ENCODE results near the gene MAP3K9. TPM values are rescaled to one million over a fixed set of nuclear protein-coding genes. Genes with fewer than 3 reads are reported as not detected.

The MAP3K9 gene
- total and polyA plus RNA-seq, 10 of the 15 experiments (the other 5 are each of a cell fraction or from before 2014, with no cell fraction given) = 0.48 to 7.9 (median 2.9) TPM

GRCh38 chr14:70755655-70756054, 53.7 kb downstream of the MAP3K9 start:
- ChIA-PET CTCF (interaction anchor here (0.8 kb wide), 1 partner anchor 9 kb away, joined by 3 read pairs; no protein-coding TSS in a partner anchor), POLR2A (no interaction called here), SMC1A (ENCODE audit: uncharacterized antibody, unreplicated experiment) (interaction anchor here (3.3 kb wide), 1 partner anchor 12 kb away, joined by 14 read pairs; no protein-coding TSS in a partner anchor), RAD21 (ENCODE audit: unreplicated experiment) (no interaction called here)
- no TSS peak for BruUV-seq (replicated peaks)
- no peaks in the 10 kb centered on the region for H3K27me3 ChIP-seq (replicated peaks in 1 of 2; ENCODE audit: control insufficient read depth in 2 of 2, insufficient read depth in 2 of 2, low read length in 1 of 2)
- FAIRE-seq = no peak
- no peaks in the 10 kb centered on the region for H3K79me2 ChIP-seq (ENCODE audit: control insufficient read depth, insufficient read depth, low read length)
- no peak for TF ChIP-seq NKRF (conservative IDR thresholded peaks at IDR 0.05)
- no peak for TF ChIP-seq ATF2 (IDR thresholded peaks at IDR 0.05; ENCODE audit: low read length)
- TF ChIP-seq SRF (IDR thresholded peaks at IDR 0.05; ENCODE audit: low read depth in 2 of 2, low read length in 2 of 2) = no peak
- TF ChIP-seq, protein P1, sequence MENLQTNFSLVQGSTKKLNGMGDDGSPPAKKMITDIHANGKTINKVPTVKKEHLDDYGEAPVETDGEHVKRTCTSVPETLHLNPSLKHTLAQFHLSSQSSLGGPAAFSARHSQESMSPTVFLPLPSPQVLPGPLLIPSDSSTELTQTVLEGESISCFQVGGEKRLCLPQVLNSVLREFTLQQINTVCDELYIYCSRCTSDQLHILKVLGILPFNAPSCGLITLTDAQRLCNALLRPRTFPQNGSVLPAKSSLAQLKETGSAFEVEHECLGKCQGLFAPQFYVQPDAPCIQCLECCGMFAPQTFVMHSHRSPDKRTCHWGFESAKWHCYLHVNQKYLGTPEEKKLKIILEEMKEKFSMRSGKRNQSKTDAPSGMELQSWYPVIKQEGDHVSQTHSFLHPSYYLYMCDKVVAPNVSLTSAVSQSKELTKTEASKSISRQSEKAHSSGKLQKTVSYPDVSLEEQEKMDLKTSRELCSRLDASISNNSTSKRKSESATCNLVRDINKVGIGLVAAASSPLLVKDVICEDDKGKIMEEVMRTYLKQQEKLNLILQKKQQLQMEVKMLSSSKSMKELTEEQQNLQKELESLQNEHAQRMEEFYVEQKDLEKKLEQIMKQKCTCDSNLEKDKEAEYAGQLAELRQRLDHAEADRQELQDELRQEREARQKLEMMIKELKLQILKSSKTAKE (IDR thresholded peaks at IDR 0.05; ENCODE audit: low read depth, poor library complexity, severe bottlenecking) = no peak
- TF ChIP-seq BMI1 (IDR thresholded peaks at IDR 0.05; ENCODE audit: borderline replicate concordance) = no peak
- TF ChIP-seq ZNF24 (IDR thresholded peaks at IDR 0.05) = no peak
- no peaks in the 10 kb centered on the region for H3K9me3 ChIP-seq (replicated peaks; ENCODE audit: control insufficient read depth, insufficient read depth, low read length)
- no peak overlapping the region for H3K4me2 ChIP-seq (ENCODE audit: control insufficient read depth, insufficient read depth)
- no peak overlapping the region for H2AFZ ChIP-seq (ENCODE audit: control insufficient read depth, low read depth, low read length)
- H4K20me1 ChIP-seq (ENCODE audit: control insufficient read depth, insufficient read depth) = no peaks in the 10 kb centered on the region
- no peak overlapping the region for H3K27ac ChIP-seq (ENCODE audit: control insufficient read depth, insufficient read depth)
- H3K4me1 ChIP-seq (ENCODE audit: control insufficient read depth, insufficient read depth, low read length) = no peaks in the 10 kb centered on the region
- no peak overlapping the region for H3K4me3 ChIP-seq
- DNase-seq (ENCODE audit: low read depth, low spot score) = no peak
- peaks cover 0 to 3% of the 10 kb centered on the region in 2 experiments; a peak in 1 of 4 replicates for H3K36me3 ChIP-seq (ENCODE audit: control insufficient read depth in 2 of 2, insufficient read depth in 2 of 2, low read length in 1 of 2)
- intact Hi-C loops (cut with micrococcal nuclease; ENCODE audit: unreplicated experiment) = no loop called here
- no peak overlapping the region for H3K9ac ChIP-seq (ENCODE audit: control insufficient read depth, insufficient read depth, low read length)
- in situ Hi-C loops (cut with MboI) = no loop called here
- ATAC-seq = no peak
